HG03196 (cell line): ENCODE measurements around the gene KRTAP12-3.
"Not testable (repeated sequence)": the region's sequence is repeated elsewhere in the genome, so short reads cannot be mapped to it uniquely, and the experiment has no call there.

Source experiments
- ATAC-seq: cut with Tn5 transposase; IDR thresholded peaks from one replicate; pipeline ENCODE4 v1.9.1; 2021; ENCODE audit not compliant: unreplicated experiment

Gene KRTAP12-3, protein sequence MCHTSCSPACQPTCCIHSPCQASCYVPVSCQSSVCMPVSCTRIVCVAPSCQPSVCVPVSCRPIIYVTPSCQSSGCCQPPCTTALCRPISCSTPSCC

DNA sequence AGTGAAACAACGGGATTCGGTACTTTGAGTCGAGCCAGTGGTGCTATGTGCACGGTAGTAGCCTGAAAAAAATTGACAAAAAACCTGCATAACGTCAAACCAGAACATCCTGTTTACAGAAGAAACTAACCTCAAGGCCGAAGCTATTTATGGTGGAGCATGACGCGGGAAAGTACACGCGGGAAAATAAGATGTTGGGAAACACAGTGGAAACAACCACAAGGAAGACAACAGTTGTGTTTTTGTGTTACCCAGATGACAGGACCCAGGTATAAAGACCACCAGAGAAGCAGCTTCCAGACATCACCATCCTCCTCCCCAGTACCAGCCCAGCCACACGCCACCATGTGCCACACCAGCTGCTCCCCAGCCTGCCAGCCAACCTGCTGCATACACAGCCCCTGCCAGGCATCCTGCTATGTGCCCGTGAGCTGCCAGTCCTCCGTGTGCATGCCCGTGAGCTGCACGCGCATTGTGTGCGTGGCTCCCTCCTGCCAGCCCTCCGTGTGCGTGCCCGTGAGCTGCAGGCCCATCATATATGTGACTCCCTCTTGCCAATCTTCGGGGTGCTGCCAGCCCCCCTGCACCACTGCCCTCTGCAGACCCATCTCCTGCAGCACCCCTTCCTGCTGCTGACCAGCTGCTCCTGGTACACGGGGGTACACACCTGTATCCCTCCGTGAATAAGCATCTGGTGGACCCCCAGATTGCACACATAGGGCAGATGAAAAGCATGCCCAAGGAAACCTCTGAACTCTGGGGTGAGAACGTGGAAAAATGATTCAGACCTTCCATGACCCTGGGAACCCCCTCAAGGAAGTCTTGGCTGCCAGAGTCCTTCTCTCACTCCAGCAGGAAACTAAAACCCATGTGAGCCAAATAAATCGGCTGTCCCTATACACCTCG is at the start of gene KRTAP12-3:
Gene KRTAP12-3 (plus strand): TSS at position 298 of the 906 bp plus-strand sequence. CDS start 48 bp downstream, at position 346.
- no peak for ATAC-seq

DNA sequence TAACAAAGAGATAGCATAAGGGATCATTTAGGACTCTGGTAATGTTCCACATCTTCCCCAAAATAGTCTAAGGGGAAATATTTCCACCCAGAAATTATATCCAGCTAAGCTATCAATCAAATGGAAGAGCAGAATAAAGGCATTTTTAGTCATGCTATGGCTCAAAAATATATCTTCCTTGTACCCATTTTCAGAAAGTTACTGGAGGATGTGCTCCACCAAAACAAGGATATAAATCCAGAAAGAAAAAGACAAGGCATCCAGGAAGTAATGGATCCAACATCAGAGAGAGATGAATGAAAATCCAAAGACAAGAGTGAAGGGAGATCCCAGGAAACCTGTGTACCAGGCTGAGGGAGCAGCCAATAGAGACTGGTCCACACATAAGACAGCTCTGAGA is 48.5 kb upstream of the KRTAP12-3 start:
- no peak for ATAC-seq

DNA sequence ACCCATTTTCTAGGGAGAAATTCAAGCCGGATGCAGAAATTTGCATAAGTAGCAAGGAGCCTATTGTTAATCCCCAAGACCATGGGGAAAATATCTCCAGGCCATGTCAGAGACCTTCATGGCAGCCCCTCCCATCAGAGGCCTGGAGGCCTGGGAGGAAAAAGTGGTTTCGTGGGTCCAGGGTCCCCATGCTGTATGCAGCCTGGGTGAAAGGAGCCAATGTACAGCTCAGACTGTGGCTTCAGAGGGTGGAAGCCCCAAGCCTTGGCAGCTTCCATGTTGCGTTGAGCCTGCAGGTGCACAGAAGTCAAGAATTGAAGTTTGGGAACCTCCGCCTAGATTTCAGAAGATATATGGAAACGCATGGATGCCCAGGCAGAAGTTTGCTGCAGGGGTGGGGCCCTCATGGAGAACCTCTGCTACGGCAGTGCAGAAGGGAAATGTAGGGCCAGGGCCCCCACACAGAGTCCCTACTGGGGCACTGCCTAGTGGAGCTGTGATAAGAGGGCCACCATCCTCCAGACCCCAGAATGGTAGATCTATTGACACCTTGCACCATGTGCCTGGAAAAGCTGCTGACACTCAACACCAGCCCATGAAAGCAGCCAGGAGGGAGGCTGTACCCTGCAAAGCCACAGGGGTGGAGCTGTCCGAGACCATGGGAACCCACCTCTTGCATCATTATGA is 47.4 kb upstream of the KRTAP12-3 start:
- not testable (repeated sequence) for ATAC-seq

DNA sequence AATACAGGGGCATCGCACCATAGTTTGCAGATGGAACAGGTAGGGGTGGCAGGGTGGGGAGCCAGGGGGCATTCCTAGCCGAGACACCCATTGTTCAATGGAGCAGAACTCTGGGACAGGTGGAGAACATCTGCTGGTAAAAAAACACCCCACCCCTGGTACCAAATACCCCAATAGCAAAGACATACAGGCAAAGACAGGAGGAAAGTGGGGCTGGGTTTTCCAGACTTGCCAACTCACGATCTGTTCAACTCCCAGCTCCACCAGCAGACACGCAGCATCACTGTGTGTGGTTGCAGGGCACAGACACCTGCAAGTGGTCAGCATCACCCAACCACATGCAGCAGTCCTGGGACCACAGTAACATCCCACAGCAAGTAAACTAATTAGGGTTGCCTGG is 46.2 kb upstream of the KRTAP12-3 start:
- no peak for ATAC-seq

DNA sequence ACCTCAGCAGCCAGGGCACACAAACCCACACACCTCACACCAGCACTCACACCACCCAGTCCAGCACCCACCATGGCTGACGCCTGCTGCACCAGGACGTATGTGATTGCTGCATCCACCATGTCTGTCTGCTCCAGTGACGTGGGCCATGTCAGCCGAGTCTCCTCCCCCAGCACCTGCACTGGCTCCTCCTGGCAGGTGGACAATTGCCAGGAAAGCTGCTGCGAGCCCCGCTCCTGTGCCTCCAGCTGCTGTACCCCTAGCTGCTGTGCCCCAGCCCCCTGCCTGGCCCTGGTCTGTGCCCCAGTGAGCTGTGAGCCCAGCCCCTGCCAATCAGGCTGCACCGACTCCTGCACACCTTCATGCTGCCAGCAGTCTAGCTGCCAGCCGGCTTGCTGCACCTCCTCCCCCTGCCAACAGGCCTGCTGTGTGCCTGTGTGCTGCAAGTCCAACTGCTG is 45.7 kb upstream of the KRTAP12-3 start, which contains the start of gene KRTAP10-8:
Gene KRTAP10-8 (plus strand): TSS at position 51 of the 458 bp plus-strand sequence. CDS start 22 bp downstream, at position 73.
- ATAC-seq, result no peak

DNA sequence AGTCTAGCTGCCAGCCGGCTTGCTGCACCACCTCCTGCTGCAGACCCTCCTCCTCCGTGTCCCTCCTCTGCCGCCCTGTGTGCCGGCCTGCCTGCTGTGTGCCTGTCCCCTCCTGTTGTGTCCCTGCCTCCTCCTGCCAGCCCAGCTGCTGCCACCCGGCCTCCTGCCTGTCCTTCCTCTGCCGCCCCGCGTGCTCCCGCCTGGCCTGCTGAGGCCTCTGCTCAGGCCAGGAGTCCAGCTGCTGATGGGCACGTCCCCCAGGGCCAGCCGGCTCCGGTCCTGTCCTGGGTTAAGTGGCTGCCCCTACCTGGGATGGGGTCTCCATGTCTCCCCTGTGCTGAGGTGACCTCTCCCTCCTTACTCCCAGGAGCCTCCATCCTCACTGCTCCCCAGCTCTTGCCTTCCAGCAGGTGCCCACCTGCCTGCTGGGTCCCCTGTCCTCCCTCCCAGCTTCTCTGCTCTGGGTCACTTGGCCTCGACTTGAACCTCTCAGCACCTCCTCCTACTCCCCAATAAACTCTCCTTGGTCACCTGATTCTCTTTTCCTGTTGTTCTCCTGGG is 45.0 kb upstream of the KRTAP12-3 start:
- ATAC-seq, result no peak

DNA sequence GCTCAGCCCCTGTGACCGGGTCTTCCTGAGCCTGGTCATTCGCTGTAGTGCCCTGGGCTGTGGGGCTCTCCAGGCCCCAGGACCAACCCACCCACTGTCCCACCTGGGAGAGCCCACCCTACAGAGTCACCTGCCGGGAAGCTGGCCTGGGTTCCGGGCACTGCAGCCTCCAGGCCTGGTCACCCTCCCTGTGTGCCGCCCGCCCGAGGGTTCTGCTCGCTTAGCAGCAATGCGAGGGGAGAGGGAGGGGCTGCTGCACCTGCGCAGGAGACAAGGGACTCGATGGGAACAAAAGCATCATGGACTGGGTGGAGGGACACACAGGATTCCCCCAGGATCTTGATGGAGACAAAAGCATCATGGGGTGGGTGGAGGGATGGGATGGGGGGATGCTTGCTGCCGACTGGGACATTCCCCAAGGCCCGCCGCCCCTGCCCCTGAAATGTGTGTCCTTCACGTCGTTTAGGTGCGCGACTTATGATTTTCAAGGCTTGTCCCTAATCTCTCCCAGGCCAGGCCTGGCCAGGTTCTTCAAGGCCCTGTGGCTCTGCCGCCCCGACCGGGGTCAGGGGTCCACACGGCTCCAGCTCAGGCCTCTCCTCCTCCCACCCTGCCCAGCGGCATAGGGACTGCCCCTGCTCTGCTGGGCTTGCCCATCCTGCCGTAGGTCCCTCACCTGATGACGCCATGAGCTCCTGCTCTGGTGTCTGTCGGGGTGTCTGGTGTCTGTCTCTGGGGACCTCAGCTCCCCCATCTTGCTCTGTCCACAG is 44.2 kb upstream of the KRTAP12-3 start:
- no peak for ATAC-seq

DNA sequence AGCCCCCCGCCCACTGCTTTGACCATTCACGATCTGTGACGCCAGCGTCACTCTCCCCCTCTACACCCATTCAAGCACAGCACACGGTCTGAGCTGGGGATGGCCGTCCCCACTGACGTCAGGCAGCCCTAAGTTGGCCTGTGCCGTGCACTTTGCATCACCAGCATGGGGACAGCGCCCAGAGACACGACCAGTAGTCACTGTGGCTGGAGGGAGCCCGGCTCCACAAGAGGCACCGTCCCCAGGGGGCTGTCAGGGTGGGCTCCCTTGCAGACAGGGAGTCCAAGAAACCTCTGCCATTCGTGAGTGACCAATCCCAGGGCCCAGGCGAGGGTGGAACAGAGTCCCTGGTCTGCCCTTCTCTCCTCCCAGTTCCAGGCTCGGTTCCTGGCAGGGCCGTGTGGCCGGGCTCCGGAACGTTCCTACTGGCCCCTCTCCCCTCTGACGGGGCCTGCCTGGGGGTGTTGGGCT is 43.5 kb upstream of the KRTAP12-3 start:
- ATAC-seq, result no peak

DNA sequence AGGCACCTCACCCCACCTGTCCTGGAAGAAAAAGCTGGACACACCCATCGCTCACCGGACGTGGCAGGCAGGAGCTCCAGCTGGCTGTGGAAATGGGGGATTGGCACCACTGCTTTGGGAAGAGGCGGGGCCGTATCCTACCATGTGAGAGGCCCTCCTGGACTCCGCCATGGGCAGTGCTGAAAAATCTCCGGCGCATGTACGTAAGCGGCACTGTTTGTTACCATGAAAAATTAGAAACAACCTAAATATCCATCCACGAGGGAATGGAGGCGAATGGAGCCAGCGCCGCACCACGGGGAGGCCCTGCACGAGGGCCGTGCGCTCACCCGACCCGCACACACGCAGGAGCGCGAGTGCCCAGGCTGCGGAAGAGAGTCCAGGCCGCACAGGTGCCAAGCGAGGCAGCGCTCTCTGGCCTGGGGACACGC is 42.8 kb upstream of the KRTAP12-3 start:
- no peak for ATAC-seq

DNA sequence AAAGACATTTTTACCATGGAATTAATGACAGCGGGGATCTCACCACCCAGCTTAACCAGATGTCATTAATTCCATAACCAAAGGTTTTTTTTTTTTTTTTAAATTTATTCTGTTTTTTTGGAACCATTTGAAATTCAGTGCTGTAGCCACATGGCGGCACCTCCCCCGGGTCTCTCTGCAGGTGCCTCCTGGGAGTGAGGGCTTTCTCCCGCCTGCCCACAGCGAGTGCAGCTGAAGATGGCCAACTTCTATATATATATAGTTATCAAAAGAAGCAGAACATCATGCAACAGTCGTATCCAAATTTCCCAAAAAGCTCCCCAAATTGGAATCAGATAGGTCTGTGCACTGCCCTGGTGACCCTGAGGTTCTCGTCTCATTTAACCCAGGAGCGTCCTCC is 42.3 kb upstream of the KRTAP12-3 start:
- no peak for ATAC-seq

DNA sequence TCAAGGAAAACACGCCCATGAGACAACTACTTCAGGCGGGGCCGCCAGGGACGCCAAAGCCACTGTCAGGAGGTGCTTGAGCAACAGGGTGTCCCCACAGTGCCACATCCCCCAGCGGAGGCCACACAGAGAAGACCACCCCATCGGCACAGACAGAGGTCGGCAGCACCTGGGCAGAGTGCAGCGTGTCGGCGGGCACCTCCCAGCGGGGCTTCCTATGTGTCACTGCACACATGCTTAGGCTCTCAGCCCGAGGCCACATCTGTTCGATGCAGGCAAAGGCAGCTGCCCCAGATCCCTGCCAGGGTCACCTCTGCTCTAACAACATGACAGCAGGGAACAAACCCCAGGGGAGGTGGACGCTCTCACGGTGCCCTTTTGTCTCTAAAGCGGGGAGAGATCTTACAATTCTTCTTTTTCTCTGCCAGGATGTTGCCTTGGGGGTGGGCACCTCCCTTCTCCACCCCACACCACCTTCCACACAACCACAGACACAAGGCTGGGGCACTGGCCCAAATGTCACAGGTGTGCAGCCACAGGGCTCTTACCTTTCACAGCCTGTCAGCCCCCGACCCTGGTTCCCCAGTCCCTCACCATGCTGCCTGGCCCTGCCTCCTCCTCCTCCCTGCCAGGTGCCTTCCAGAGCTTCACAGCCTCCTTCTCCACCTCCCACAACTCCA is 41.7 kb upstream of the KRTAP12-3 start:
- no peak for ATAC-seq

DNA sequence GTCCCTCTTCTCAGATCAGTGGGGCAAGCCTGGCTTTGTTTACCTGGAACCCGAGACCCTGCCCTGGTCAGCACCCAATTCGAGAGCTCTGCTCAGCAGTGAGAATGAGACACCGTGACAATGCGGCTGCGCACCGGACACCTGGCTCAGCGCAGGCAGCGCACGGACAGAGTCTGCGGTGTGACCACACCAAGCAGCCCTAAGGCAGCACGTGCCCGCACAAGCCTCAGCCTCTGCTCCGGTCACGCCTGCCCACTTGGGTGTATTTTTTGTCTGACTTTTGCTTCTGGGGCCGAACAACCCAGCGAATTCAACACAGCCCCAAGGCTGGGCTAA is 41.2 kb upstream of the KRTAP12-3 start:
- no peak for ATAC-seq

DNA sequence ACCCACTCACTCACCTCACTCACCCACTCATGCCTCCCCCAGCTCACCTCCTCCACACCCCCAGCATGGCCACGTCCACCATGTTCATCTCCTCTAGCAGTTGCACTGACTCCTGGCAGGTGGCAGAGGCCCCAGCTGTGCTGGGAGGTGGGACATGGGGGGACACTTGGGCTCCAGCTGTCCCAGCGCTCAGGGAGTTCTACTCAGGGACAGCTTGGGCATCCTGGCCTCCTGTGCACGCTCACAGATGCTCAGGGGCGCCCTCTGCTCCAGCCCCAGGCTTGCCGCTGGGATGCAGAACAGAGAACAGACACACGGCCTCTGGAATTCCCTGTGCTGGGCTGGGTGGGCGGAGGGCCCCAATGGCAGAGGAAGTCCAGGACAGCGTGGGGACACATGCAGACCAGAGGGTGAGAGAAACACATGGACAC is 40.6 kb upstream of the KRTAP12-3 start:
- ATAC-seq, result no peak

DNA sequence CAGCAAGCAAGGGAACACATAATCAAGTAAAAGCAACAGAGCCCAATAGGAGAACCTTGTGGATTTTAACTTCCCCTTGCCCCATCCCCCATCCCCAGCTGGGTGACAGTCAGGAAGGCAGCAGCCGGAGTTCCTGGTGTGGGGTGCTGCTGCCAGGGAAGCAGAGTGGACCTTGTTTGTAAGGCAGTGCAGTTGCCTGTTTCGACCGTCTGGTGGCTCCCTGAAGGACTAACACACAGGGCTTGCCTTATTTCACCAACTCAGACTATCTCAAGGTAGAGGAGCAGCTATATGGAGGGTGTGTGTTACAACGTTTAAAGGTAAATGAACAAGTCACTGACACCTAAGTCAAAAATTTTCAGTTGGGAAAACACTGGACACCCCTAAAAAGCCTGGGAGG is 39.2 kb upstream of the KRTAP12-3 start:
- no peak for ATAC-seq

DNA sequence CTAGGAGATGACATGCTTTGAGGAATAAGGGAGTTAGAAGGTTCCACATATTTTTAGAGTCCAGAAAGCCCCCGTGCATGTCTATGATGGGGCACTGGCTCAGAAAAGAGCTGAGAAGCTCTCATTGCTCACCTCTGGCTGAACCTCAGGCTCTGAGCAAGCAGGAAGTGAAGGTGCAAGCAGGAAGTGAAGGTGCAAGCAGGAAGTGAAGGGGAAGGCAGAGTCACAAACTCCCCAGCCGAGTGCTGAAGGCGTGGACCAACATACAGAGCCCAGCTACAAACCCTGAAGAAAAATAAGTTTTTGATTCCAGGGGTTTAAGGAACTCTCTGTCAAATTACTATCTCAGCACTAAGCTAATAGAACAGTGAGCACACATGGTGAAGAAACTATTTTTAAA is 38.8 kb upstream of the KRTAP12-3 start:
- no peak for ATAC-seq

DNA sequence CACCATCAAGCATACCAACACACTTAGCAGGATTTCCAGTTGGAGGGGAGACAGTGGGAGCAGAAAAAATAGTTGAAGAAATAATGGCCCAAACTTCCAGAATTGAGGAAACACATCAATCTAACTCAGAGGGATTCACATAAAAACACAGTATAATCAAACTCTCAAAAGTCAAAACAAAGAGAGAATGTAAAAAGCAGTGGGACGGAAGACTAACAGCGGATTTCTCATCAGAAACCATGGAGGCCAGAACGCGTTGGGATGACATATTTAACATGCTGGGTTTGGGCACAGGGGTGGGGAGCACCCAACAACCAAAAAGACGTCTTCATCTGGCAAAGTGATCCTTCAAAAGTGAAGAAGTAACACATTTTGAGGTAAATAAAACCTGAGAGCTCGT is 37.8 kb upstream of the KRTAP12-3 start:
- no peak for ATAC-seq

DNA sequence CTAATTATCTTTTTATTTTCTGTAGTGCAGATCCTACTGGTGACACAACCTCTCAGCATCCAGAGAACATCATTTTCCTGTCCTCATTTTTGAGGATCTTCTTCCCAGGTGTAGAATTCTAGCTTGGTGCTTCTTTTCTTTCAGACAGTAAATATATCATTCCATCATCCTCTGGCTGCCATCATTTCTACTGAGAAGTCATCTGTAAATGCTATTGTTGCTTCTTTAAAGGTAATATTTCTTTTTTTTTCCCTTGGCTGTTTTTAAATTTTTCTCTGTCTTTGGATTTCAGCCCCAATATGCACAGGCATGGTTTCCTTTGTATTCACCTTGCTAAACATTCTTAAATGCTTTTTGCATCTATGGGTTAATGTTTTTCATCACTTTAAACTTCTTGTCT is 34.2 kb upstream of the KRTAP12-3 start:
- ATAC-seq, result no peak

DNA sequence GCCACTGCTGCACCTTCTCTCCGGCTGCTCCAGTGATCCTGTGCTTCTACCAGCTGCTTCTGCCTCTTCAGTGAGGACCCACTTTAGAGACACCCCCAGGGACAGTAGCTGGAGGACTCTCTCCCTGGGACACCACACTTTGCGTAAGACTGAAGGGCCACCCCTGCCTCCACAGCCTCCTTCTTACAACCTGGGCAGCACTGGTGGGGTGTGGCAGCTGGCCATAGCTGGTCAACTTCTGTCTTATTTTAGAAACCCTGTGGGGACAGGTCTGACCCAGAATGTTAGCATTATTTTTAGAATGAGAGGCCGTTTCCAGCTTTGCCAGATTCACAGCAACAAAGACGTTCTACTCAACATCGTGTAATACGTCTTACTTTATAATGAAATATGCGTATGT is 32.0 kb upstream of the KRTAP12-3 start:
- ATAC-seq, result no peak

DNA sequence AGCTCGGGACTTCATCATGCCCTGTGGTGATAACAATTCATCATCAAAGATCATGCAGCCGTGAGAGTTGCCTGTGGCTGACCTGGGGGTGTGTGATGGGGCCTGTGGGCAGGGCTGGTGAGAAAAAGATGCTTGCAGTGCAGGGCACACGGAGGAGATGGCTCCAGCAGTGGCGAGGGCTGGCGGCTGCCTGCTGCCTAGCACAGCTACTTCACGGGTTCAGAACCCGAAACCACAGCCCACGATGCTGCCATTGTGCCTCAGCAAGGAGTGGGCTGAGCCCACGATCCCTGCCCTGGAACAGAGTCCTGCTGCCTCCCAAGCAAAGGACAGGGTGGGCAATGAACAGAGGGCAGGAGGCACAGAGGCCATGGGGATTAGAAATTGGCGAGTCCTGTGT is 31.5 kb upstream of the KRTAP12-3 start:
- ATAC-seq, result no peak

DNA sequence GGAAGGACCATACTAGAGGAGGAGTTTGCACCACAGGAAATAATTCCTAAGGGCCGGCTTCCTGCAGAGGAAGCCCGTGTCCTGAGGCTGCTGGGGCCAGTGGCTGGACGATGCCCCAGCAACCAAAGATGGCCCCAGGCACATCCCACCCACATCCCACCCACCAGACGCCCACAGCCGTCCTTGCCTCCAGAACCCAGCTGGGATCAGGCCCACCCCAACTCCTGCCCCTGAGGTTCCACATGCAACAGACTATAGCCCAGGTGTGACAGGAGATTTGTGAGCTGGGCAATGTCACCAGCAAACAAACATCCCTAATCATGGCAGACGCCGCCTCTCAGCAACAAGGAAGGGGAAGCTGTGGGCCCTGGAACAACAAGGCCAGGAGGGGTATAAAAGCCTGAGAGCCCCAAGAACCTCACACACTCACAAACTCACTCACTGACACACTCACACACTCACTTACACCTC is 31.0 kb upstream of the KRTAP12-3 start, which contains the start of gene KRTAP10-9:
Gene KRTAP10-9 (plus strand): TSS at position 421 of the 471 bp plus-strand sequence. CDS start 79 bp downstream, outside the sequence.
- ATAC-seq, result no peak
